Naive B cell (primary cell): ENCODE data around the gene KAZN. TPM values are rescaled to one million over a fixed set of nuclear protein-coding genes. Genes with fewer than 3 reads are reported as not detected.

Source experiments
- ATAC-seq, 2 donors: fragments of 150-1000 bp; cut with Tn5 transposase; 2 replicates each; pipeline ENCODE4 v1.10.0; 2021; ENCODE audit warnings: low read depth in 2 of 2, mild to moderate bottlenecking in 2 of 2, moderate library complexity in 2 of 2
- DNase-seq: peaks from one replicate; pipeline ENCODE4 v3.0.0; 2022
- H3K27ac Mint-ChIP-seq, 6 donors: one replicate each; pipeline ENCODE4 v1.8.0; 2020 to 2022; ENCODE audit warnings: mild to moderate bottlenecking in 6 of 6, mixed read lengths in 6 of 6, moderate library complexity in 5 of 6, inconsistent platforms in 2 of 6
- H3K27me3 Mint-ChIP-seq, 3 donors: one replicate each; pipeline ENCODE4 v1.8.0; 2021 to 2022; ENCODE audit warnings: mixed read lengths in 3 of 3, mild to moderate bottlenecking in 1 of 3
- H3K36me3 Mint-ChIP-seq, 2 donors: one replicate each; pipeline ENCODE4 v1.8.0; 2020 to 2022; ENCODE audit warnings: mixed read lengths in 2 of 2, inconsistent platforms in 1 of 2, mild to moderate bottlenecking in 1 of 2
- H3K4me1 Mint-ChIP-seq, 3 donors: one replicate each; pipeline ENCODE4 v1.8.0; 2020 to 2022; ENCODE audit warnings: mixed read lengths in 3 of 3, inconsistent platforms in 1 of 3, mild to moderate bottlenecking in 1 of 3, moderate library complexity in 1 of 3
- H3K4me3 Mint-ChIP-seq, 8 donors: one replicate each; pipeline ENCODE4 v1.8.0; 2020 to 2022; ENCODE audit warnings: mild to moderate bottlenecking in 8 of 8, mixed read lengths in 8 of 8, moderate library complexity in 8 of 8, inconsistent platforms in 2 of 8
- H3K9me3 Mint-ChIP-seq, 7 donors: one replicate each; pipeline ENCODE4 v1.8.0; 2020 to 2022; ENCODE audit warnings: mixed read lengths in 7 of 7, mild to moderate bottlenecking in 5 of 7, inconsistent platforms in 2 of 7, moderate library complexity in 1 of 7
- polyA plus RNA-seq, 6 donors: library from polyadenylated mRNA; unstranded; fragments of 300-500 nt; fragmentation: Illumina TruSeq; gene quantifications; one replicate each; pipeline ENCODE4 v1.2.3, GENCODE V29; 2021; ENCODE audit warnings: low read depth in 6 of 6

The KAZN gene
- polyA plus RNA-seq, 6 donors from 2014 or later, result 0.16 TPM; not detected in 5

- Mint-ChIP-seq H3K27ac (no peak overlapping the region), H3K9me3 (no peaks in the 10 kb centered on the region), H3K36me3 (no peaks in the 10 kb centered on the region), H3K4me3 (no peak overlapping the region), H3K27me3 (peaks cover 0 to 6% (median 0%) of the 10 kb centered on the region in 3 donors), H3K4me1 (peaks cover 9 to 23% (median 16%) of the 10 kb centered on the region in 3 donors)
- DNase-seq (no peak), ATAC-seq (no peak)
Measured at GRCh38 chr1:15088281-15088971, 489.9 kb downstream of the KAZN start.

- Mint-ChIP-seq H3K4me3 (peak overlapping the region; percentile 35 to 70 (median 54)), H3K4me1 (peaks cover 9 to 23% (median 16%) of the 10 kb centered on the region in 3 donors), H3K9me3 (no peaks in the 10 kb centered on the region), H3K27ac (peak overlapping the region in 2 of 6 donors; percentile 56 to 63), H3K27me3 (no peaks in the 10 kb centered on the region), H3K36me3 (no peaks in the 10 kb centered on the region)
- peak; percentile 13 for DNase-seq
- peak; percentile 47 to 49 for ATAC-seq
Measured at GRCh38 chr1:15089258-15089992, 490.9 kb downstream of the KAZN start.

- Mint-ChIP-seq H3K36me3 (no peaks in the 10 kb centered on the region), H3K4me1 (peaks cover 9 to 23% (median 16%) of the 10 kb centered on the region in 3 donors), H3K9me3 (no peaks in the 10 kb centered on the region), H3K27me3 (no peaks in the 10 kb centered on the region), H3K27ac (peak overlapping the region in 3 of 6 donors; percentile 46 to 91 (median 78)), H3K4me3 (peak overlapping the region in 4 of 8 donors; percentile 36 to 64 (median 56))
- DNase-seq (peak; percentile 15), ATAC-seq (peak; percentile 68 to 72)
Measured at GRCh38 chr1:15090373-15090772, 491.9 kb downstream of the KAZN start.

- no peak overlapping the region for H3K4me3 Mint-ChIP-seq
- H3K4me1 Mint-ChIP-seq, result peaks cover 13 to 25% (median 18%) of the 10 kb centered on the region in 3 donors
- ATAC-seq (no peak), DNase-seq (no peak)
- peaks cover 1 to 9% (median 6%) of the 10 kb centered on the region in 3 donors for H3K27me3 Mint-ChIP-seq
- no peak overlapping the region for H3K27ac Mint-ChIP-seq
- H3K36me3 Mint-ChIP-seq, result no peaks in the 10 kb centered on the region
- no peaks in the 10 kb centered on the region for H3K9me3 Mint-ChIP-seq
Measured at GRCh38 chr1:15094056-15094455, 495.6 kb downstream of the KAZN start.

- DNase-seq (no peak), ATAC-seq (no peak)
- Mint-ChIP-seq H3K4me3 (no peak overlapping the region), H3K9me3 (peaks cover 0 to 2% (median 0%) of the 10 kb centered on the region in 7 donors), H3K27me3 (peaks cover 5 to 17% (median 14%) of the 10 kb centered on the region in 3 donors), H3K36me3 (no peaks in the 10 kb centered on the region), H3K4me1 (peaks cover 13 to 17% (median 15%) of the 10 kb centered on the region in 3 donors), H3K27ac (no peak overlapping the region)
Measured at GRCh38 chr1:15094719-15095495, 496.4 kb downstream of the KAZN start.

- no peaks in the 10 kb centered on the region for H3K36me3 Mint-ChIP-seq
- peaks cover 8 to 23% (median 20%) of the 10 kb centered on the region in 3 donors for H3K27me3 Mint-ChIP-seq
- H3K27ac Mint-ChIP-seq, result peak overlapping the region in 3 of 6 donors; percentile 47 to 90 (median 63)
- DNase-seq (no peak), ATAC-seq (peak; percentile 35 to 41)
- peaks cover 9 to 14% (median 11%) of the 10 kb centered on the region in 3 donors for H3K4me1 Mint-ChIP-seq
- peak overlapping the region in 5 of 8 donors; percentile 5 to 72 (median 44) for H3K4me3 Mint-ChIP-seq
- H3K9me3 Mint-ChIP-seq, result peaks cover 0 to 2% (median 0%) of the 10 kb centered on the region in 7 donors
Measured at GRCh38 chr1:15095496-15095875, 497.0 kb downstream of the KAZN start.

- no peak for DNase-seq
- Mint-ChIP-seq H3K4me3 (no peak overlapping the region), H3K36me3 (no peaks in the 10 kb centered on the region), H3K4me1 (peaks cover 6 to 16% (median 9%) of the 10 kb centered on the region in 3 donors), H3K27ac (no peak overlapping the region), H3K27me3 (peaks cover 16 to 31% (median 28%) of the 10 kb centered on the region in 3 donors), H3K9me3 (peaks cover 0 to 2% (median 0%) of the 10 kb centered on the region in 7 donors)
- ATAC-seq, result no peak
Measured at GRCh38 chr1:15096293-15096692, 497.8 kb downstream of the KAZN start.

GRCh38 chr1:15098176-15099125 is 500.0 kb downstream of the KAZN start:
- Mint-ChIP-seq H3K4me1 (peaks cover 6 to 16% (median 15%) of the 10 kb centered on the region in 3 donors), H3K27me3 (peaks cover 22 to 40% (median 37%) of the 10 kb centered on the region in 3 donors), H3K4me3 (no peak overlapping the region), H3K9me3 (peaks cover 0 to 2% (median 0%) of the 10 kb centered on the region in 7 donors), H3K36me3 (no peaks in the 10 kb centered on the region), H3K27ac (peak overlapping the region in 1 of 6 donors; percentile 21)
- DNase-seq (no peak), ATAC-seq (no peak)

GRCh38 chr1:15099441-15100120 is 501.1 kb downstream of the KAZN start:
- DNase-seq (no peak), ATAC-seq (no peak)
- H3K4me3 Mint-ChIP-seq, result peak overlapping the region in 1 of 8 donors; percentile 47
- H3K4me1 Mint-ChIP-seq, result peaks cover 6 to 16% (median 15%) of the 10 kb centered on the region in 3 donors
- peak overlapping the region in 2 of 6 donors; percentile 19 to 85 for H3K27ac Mint-ChIP-seq
- H3K27me3 Mint-ChIP-seq, result peaks cover 22 to 40% (median 37%) of the 10 kb centered on the region in 3 donors
- no peaks in the 10 kb centered on the region for H3K36me3 Mint-ChIP-seq
- H3K9me3 Mint-ChIP-seq, result peaks cover 0 to 2% (median 0%) of the 10 kb centered on the region in 7 donors

GRCh38 chr1:15100121-15100879 is 501.8 kb downstream of the KAZN start:
- H3K4me3 Mint-ChIP-seq, result no peak overlapping the region
- H3K9me3 Mint-ChIP-seq, result peaks cover 0 to 9% (median 0%) of the 10 kb centered on the region in 7 donors
- peak; percentile 32 to 36 for ATAC-seq
- DNase-seq, result peak; percentile 15
- H3K27ac Mint-ChIP-seq, result peak overlapping the region in 1 of 6 donors; percentile 85
- H3K27me3 Mint-ChIP-seq, result peaks cover 22 to 40% (median 37%) of the 10 kb centered on the region in 3 donors
- no peaks in the 10 kb centered on the region for H3K36me3 Mint-ChIP-seq
- H3K4me1 Mint-ChIP-seq, result peaks cover 6 to 16% (median 15%) of the 10 kb centered on the region in 3 donors
